Fibroblast of upper back skin (primary cell): ENCODE measurements around the gene PAXIP1.
"Not testable (repeated sequence)": the region's sequence is repeated elsewhere in the genome, so short reads cannot be mapped to it uniquely, and the experiment has no call there.

Experiments
- DNase-seq: peaks from one replicate; pipeline ENCODE4 v3.0.0-alpha.2; 2013

Gene PAXIP1, protein sequence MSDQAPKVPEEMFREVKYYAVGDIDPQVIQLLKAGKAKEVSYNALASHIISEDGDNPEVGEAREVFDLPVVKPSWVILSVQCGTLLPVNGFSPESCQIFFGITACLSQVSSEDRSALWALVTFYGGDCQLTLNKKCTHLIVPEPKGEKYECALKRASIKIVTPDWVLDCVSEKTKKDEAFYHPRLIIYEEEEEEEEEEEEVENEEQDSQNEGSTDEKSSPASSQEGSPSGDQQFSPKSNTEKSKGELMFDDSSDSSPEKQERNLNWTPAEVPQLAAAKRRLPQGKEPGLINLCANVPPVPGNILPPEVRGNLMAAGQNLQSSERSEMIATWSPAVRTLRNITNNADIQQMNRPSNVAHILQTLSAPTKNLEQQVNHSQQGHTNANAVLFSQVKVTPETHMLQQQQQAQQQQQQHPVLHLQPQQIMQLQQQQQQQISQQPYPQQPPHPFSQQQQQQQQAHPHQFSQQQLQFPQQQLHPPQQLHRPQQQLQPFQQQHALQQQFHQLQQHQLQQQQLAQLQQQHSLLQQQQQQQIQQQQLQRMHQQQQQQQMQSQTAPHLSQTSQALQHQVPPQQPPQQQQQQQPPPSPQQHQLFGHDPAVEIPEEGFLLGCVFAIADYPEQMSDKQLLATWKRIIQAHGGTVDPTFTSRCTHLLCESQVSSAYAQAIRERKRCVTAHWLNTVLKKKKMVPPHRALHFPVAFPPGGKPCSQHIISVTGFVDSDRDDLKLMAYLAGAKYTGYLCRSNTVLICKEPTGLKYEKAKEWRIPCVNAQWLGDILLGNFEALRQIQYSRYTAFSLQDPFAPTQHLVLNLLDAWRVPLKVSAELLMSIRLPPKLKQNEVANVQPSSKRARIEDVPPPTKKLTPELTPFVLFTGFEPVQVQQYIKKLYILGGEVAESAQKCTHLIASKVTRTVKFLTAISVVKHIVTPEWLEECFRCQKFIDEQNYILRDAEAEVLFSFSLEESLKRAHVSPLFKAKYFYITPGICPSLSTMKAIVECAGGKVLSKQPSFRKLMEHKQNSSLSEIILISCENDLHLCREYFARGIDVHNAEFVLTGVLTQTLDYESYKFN

DNA sequence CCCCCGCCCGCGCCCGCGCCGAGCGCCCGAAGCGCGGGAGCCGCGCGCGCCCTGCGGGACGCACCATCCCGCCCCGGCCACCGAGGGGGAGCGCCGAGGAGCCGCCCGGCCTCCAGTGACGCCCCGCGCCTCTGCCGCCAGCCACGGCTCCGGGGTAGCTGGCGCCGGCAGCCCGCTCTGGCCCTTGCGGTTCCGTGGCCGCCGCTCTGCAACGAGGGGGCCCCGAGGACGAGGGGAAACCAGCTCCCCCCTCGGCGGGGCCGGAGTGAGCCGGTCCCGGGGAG lies at the start of gene PAXIP1:
TSS of gene PAXIP1 (minus strand) at position 33 of the 284 bp plus-strand sequence. CDS start 195 bp downstream, outside the sequence.
- no peak for DNase-seq

DNA sequence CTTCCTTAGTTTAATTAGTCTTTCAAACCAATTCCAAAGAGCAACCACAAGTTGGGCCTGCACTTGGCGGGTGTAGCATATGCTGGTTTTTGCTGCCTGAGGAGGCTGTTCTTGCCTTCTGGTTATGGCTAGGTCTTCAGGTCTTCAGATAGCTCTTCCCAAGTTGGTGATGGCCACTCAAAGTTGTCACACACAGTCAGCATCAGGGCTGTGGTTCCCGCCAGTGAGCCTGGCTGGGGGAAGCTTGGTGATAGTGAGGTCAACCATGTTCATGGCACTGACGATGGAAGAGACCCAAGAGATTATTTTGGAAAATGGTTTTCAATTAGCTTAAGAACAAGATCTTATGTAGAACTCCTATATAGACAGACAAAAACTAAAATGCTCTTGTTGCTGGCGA lies 48.4 kb upstream of the PAXIP1 start:
- DNase-seq = no peak

DNA sequence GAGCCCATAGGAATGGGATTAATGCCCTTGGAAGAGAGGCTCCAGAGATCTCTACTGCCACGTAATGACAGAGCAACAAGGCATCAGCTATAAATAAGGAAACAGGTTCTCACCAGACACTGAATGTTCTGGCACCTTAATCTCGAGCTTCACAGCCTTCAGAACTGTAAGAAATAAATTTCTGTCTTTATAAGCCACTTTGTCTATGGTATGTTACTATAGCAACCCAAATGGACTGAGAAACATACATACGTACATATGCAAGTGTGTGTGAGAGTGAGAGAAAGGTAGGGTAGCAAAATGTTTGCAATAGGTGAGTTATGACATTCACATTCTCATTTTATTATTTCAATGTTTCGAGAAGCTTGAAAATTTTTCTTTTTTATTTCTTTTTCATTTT lies 45.1 kb upstream of the PAXIP1 start:
- no peak for DNase-seq

DNA sequence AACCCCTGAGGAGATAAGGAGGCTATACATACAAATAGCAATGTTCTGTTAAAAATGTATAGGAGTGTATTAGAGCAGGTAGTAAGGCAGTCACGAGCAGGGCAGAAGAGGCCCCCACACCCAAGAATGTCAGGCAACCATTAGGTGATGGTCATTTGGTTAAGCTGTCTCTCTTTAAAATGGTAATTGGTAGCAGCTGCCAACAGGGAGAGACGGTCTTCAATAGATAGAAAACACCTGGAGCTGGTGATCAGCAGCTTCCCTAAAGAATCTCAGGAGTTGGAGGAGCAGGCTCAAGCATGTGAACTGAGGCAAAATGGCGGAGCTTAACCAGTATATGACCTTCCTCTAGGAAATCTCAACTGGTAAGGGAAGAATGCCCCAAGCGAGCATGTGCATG lies 40.8 kb upstream of the PAXIP1 start:
- DNase-seq = no peak

DNA sequence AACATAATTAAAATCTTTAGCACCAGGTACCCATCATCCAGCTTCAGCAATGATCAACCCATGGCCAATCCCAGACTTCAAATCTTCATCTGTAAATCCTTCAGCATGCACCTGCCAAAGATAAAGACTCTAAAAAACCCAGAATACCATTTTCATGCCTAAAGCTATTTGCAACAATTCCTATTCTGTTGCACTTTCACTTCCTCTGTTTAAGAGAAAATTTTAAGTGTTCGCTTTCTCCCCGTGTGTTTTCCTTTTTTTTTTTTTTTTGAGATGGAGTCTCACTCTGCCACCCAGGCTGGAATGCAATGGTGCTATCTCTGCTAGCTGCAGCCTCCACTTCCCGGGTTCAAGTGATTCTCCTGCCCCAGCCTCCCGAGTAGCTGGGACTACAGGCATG lies 35.4 kb upstream of the PAXIP1 start:
- no peak for DNase-seq

DNA sequence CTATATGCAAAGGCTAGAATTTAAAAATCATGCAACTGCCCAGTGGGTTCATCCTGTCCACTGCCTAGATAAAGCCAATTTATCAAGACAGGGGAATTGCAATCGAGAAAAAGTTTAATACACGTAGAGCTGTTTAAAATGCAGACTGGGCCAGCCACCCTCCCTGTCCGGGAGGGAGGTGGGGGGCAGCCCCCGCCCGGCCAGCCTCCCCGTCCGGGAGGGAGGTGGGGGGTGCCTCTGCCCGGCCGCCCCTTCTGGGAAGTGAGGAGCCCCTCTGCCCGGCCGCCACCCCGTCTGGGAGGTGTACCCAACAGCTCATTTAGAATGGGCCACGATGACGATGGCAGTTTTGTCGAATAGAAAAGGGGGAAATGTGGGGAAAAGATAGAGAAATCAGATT lies 31.6 kb upstream of the PAXIP1 start:
- DNase-seq = not testable (repeated sequence)

DNA sequence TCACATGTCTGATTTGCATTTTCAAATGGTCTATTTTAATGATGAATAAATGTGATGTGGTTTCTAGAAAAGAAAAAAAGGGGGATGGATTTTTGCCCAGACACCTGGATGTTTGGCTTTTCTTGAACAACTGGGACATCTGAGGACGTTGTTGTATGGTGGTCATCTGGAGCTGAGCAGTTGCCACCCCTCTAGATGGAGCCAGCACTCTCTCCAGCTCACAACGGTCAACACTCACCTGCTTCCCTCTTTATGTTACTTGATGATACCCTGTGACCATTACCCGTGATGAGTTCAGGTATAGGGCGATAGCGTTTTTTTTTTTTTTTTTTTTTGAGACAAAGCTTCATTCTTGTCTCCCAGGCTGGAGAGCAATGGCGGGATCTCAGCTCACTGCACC lies 30.1 kb upstream of the PAXIP1 start:
- no peak for DNase-seq

DNA sequence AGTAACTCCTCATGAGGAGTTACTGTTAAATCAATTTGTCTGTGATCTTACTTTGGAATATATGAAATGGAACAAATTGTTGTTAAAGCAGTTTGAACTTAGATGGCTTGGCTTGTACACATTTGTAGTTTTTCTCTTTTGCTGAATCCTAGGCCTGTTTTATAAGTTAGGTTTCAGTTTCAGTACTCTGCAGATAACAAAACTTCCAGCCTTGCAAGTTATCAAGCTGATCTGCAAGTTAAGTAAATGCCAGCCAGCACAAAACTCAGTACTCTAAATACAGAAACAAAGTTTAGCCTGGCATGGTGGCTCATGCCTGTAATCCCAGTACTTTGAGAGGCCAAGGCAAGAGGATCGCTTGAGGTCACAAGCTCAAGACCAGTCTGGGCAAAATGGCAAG lies 25.0 kb upstream of the PAXIP1 start:
- DNase-seq = no peak

DNA sequence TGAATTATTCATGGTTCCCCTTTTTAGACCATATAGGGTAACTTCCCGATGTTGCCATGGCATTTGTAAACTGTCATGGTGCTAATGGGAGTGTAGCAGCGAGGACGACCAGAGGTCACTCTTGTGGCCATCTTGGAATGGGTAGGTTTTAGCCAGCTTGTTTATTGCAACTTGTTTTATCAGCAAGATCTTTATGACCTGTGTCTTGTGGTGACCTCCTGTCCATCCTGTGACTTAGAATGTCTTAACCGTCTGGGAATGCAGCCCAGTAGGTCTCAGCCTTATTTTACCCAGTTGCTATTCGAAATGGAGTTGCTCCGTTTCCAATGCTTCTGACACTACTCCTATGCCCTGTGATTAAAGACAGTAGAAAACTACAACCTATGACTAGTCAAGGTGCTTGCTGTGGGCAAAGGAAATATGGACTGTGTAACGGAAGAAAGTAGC lies 18.8 kb upstream of the PAXIP1 start:
- DNase-seq = no peak

DNA sequence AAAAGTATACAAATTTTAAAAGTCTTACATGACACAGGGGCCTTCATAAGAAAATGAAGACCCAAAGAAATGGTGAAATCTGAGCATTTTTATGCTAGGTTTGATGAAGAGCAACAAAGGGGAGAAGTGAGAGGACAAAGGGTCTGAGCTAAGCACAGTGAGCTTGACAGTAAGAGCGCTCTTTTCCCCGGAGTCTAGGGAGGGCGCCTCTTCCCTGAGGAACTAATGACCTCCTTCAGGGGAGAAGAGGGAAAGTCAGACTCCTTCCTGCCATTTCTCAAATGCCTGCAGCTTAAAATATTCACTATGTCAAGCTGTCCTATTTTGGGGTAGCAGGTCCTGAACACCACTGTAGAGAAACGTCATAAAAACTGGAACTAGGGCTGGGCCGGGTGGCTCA lies 18.1 kb upstream of the PAXIP1 start:
- no peak for DNase-seq

DNA sequence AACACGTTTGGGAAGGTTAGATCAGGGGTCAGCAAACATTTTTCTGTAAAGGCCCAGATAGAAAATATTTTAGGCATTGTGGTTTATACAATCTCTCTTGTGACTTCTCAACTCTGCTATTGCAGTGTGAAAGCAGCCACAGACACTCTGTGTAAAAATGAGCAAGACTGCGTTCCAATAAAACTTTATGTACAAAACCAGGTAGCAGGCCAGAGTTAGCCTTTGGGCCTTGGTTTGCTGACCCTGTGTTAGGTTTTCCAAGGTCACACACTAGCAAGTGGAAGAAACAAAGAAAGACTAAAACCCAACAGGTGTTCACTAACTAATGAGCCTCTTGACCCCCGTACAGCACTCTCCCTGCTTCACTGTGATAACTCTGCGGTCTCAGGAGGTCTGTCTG lies 14.9 kb upstream of the PAXIP1 start:
- no peak for DNase-seq

DNA sequence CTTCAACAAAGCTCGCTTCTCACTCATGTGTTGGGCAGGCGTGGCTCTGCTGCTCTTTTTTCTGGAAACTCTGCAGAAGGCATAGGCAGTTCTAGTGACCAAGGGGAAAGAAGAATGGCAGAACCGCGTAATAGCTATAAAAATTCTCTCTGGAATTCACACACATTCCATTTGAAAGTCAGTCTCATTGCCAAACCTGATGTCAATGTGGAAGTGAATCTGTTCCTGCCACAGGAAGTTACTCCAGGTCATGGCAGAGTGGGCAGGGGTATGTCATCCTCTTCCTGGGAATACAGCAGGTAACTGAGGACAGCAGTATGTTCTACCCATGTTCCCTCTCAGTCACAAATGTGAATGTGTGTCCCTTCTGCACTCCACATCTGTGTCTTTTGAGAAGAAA lies 8.2 kb upstream of the PAXIP1 start:
- peak; percentile 4 for DNase-seq

DNA sequence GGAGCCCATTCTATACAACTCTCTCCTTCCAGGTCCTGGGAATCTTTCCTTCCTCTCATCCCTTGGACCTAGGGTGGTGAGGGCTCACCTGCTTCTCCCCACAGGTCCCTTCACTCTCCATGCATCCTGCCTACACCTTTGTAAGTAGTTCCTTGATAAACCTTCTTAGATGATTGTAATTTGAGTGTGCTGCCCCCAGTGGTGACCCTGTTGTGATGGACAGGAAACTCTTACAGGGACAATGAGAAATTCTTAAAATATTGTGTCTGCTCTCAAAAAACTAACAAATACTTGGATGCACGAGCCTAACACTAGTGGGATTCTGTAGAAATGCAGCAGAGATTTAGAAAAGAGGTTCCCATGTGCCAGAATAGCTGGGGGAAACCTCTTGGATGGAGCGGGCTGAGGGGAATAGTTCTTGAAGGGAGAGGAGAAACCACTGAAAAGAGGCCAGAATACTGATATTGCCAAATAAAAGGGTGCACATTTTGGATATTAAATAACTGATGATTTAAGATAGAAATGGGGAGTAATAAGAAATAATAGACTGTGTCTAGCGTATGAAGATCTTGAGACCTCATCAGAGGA lies 6.7 kb upstream of the PAXIP1 start:
- DNase-seq = peak; percentile 3

DNA sequence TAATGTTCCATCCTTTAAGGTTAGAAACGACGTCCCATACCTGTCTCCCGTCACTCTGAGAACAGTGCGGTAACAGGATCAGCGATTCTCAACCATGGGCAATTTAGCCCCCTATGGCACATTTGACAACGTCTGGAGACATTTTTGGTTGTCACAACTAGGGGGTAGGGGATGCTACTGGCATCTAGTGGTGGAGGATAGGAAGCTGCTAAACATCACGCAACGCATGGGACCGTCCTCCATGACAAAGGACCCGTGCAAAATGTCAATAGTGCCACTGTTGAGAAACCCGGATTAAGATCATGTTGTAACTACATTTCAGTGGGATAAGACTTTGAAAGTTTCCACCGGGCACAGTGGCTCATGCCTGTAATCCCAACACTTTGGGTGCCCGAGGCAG lies 5.0 kb upstream of the PAXIP1 start:
- DNase-seq = no peak

DNA sequence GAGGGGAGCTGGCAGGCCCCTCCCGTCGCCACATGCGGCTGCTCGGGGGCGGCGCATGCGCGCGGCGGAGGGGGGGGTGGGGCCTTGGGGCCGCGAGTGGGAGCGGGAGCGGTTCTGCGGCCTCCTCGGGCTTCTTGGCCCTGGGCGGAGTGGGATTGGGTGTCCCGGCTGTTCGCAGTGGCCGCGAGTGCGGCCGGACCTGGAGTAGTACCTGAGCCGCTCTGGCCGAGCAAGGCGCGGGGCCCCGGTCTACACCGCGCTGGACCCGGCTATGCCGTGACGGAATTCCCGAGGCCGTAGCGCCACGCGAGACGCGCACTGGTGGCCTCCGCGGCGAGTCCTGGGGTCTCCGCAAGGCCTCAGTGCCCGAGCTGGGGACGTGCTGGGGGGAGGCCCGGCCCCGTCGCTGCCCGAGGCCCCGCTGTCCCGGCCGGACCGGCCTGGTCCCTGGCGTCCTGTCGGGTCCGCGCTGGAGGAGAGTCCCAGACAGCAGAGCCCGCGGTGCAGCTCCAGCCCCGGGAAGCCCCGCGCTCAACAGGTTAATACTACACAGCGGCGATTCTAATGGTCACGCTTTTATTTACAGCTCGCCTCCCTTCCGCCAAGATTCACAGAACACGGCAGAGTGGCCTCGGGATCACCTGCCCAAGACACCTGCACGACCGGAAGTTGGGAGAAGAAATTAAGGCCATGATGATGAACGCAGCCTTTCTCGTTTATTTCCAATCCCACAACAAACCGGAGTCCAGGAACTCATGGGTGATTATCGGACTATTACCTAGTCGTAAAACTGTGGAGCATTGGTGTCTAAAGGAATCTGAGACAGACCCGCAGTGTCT lies 671 bp upstream of the PAXIP1 start:
- DNase-seq = peak; percentile 80

DNA sequence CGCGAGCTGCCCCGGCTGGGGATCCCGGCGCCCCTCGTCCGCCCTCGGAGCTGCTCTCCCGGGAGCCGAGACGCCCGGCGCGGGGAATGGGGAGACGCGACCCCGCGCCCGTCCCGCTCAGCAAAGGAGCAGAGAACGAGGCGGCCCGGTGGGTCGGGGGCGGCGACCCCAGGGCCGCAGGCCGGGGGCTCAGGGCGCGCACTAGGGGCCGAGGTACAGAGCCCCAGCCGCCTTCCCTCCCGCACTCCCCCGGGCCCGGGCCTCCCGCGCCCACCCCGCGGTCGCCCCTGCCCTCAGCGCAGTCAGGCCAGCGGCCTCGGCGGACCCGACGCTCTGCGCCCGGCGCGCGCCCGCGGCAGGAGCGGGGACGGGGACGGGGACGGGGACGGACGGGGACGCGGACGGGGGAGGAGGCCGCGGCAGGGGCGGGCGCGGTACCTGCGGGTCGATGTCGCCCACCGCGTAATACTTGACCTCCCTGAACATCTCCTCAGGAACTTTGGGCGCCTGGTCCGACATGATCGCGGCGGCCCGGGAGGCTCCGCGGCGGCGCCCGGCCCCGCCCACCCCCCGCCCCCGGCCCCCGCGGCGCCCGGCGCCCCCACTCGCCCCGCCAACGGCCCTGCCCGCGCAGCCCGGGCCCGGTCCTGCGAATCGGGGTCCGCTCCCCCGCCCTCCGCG lies 373 bp downstream of the PAXIP1 start:
- DNase-seq = peak; percentile 43

DNA sequence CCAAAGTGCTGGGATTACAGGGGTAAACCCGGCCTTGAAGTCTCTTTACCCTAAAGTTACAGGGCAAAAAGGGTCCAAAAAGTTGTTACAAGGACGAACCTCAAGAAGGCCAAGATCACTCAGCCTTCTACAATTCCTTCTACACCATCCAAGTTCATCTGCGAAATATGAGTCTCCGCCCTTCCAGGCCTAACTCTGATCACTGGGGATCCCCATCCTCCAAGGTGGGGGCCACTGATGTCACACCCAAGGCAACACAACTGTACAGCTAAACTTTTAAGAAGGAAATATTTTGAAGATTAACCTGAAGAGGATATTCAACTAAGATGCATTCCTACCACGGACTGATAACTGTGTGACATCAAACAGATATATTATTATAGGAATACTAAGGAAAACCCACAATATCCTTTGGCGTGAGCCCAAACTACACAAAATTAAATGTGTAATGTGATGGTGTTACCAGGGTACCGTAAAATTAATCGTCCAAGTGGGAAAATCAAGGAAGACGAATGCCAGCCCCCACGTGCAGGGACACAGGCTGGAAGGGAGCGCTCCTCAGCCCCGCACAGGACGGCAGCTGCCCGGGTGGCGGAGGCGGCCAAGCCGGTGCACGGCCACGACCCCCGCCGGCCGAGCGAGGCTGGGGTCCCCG lies 1.0 kb downstream of the PAXIP1 start:
- DNase-seq = peak; percentile 1

DNA sequence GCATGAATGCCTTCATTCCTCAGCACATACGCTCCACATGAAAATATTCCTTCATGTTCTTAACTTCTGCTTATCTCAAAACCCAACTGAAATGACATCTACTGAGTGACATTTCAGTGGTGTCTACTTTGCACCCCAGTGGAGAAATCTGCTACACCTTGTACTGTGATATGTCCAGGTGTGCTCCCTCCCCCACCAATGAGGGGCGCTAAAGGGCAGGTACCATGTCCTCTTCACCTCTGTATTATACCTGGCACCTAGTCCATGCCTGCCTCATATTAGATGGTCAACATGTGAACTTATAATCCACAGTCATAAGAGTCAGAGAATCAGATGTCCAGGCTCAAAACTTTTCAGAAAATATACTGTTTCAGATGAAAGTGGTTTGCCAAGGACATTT lies 2.1 kb downstream of the PAXIP1 start:
- DNase-seq = no peak

DNA sequence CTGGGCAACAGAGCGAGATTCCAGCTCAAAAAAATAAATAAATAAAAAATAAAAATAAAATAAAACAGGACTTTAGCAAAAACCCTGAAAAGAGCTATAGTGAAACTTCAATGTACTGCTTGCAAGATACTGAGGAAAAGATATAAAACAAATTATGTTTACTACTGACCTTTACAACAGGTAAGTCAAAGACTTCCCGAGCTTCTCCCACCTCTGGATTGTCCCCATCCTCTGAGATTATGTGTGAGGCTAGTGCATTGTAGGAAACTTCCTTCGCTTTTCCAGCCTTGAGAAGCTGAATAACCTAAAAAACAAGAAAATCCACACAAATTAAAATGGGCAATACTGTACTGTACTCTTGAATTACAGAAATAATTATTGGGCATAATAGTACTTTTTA lies 4.4 kb downstream of the PAXIP1 start:
- no peak for DNase-seq

DNA sequence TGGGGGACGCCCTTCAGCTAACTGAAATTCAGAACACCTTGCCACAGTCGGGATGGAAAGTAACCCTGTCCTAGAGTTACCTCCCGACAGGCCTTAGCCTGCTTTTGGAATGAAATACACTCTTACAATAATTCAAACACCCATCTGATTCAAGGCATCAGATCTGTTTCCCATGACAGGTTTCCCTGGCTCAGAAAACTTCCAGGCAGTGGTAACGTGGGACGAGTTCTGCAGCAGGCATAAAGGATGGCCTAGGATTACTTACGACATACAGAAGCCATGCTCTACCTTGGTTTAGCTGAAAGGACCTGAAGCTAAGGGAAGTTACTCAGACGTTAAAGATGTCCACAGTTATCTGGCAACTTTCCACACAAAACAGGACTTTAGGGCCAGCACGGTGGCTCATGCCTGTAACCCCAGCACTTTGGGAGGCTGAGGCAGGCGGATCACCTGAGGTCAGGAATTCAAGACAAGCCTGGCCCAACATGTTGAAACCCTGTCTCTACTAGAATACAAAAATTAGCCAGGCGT lies 5.0 kb downstream of the PAXIP1 start:
- DNase-seq = no peak

DNA sequence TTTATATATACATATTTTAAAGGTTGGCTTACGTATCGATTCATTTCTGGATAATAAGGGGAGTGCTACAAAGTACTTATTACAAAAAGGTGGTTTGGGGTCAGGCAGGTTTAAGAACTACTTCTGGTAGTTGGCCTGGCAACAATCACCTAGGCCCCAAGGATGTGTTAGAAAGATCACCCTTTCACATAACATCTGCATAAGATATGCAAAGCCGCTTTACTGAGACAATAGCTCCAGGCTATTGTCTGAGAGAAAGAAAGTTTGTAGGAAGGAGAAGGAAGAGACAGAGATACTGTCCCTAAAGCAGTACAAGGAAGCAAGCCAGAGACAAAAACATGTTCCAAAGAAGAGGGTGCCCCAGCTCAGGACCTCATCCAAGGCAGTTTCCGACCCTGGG lies 6.2 kb downstream of the PAXIP1 start:
- DNase-seq = no peak
